H1 (cell line): Measurements from ENCODE around the gene KLK12. TPM values are rescaled to one million over a fixed set of nuclear protein-coding genes. Genes with fewer than 3 reads are reported as not detected.

Experiments used
- CTCF ChIA-PET: fragments of 300-600 bp; sonication (Branson Sonifier 250); formaldehyde crosslinking; loops from one replicate; lab custom pipeline; 2021; ENCODE audit not compliant: partially characterized antibody; lab: Charles Lee
- POLR2A ChIA-PET: fragments of 300-600 bp; sonication (Branson Sonifier 250); formaldehyde crosslinking; loops from one replicate; lab custom pipeline; 2021; ENCODE audit warnings: inconsistent platforms; ENCODE audit not compliant: partially characterized antibody; lab: Charles Lee
- DNase-seq, 2 experiments: peaks; one replicate each; pipeline versions ENCODE4 v3.0.0 to v3.0.0-alpha.2; 2010 to 2022; ENCODE audit warnings: low spot score in 2 of 2, low read depth in 1 of 2, mixed read lengths in 1 of 2
- FAIRE-seq: peaks from 2 replicates; lab custom pipeline; 2011; peaks lifted over from hg19 to GRCh38; lab: Jason Lieb, UNC
- H2AFZ ChIP-seq: 2 replicates; pipeline ENCODE4 v1.8.1; 2012; ENCODE audit warnings: low read length, inconsistent platforms
- H2AK5ac ChIP-seq: 2 replicates; pipeline ENCODE4 v1.6.1; 2013; ENCODE audit warnings: low read depth, low read length
- H2BK120ac ChIP-seq: replicated peaks from 2 replicates; pipeline ENCODE3; 2013; ENCODE audit warnings: low read depth, low read length, inconsistent platforms
- H2BK12ac ChIP-seq: 2 replicates; pipeline ENCODE4 v1.6.1; 2013; ENCODE audit warnings: low read depth, low read length
- H2BK15ac ChIP-seq: 2 replicates; pipeline ENCODE4 v1.6.1; 2013; ENCODE audit warnings: low read length
- H2BK20ac ChIP-seq: 2 replicates; pipeline ENCODE4 v1.6.1; 2013; ENCODE audit warnings: low read length
- H2BK5ac ChIP-seq: 2 replicates; pipeline ENCODE4 v1.6.1; 2013; ENCODE audit warnings: low read depth, low read length
- H3K14ac ChIP-seq: 2 replicates; pipeline ENCODE4 v1.6.1; 2013; ENCODE audit warnings: inconsistent platforms; ENCODE audit not compliant: insufficient read length
- H3K18ac ChIP-seq: 2 replicates; pipeline ENCODE4 v1.6.1; 2013; ENCODE audit warnings: low read length; ENCODE audit errors: extremely low read depth
- H3K23ac ChIP-seq: 2 replicates; pipeline ENCODE4 v1.6.1; 2013; ENCODE audit warnings: inconsistent platforms; ENCODE audit not compliant: insufficient read length
- H3K23me2 ChIP-seq: 2 replicates; pipeline ENCODE4 v1.6.1; 2013; ENCODE audit warnings: low read depth, low read length
- H3K27ac ChIP-seq: 2 replicates; pipeline ENCODE4 v1.6.1; 2011; ENCODE audit warnings: low read depth, low read length, inconsistent platforms
- H3K27me3 ChIP-seq, 4 experiments: replicated peaks in 1 of 4; 1 replicate in 1 of 4; 2 replicates in 3 of 4; pipeline versions ENCODE4 v1.6.1 to v1.8.1; 2011 to 2013; ENCODE audit warnings: low read length in 3 of 4, mild to moderate bottlenecking in 3 of 4, inconsistent platforms in 2 of 4, mixed read lengths in 2 of 4, moderate library complexity in 1 of 4; ENCODE audit not compliant: control insufficient read depth in 3 of 4, insufficient read depth in 3 of 4; ENCODE audit errors: extremely low read depth in 1 of 4
- H3K36me3 ChIP-seq, 4 experiments: 2 replicates each; pipeline versions ENCODE4 v1.6.1 to v1.8.1; 2011 to 2013; ENCODE audit warnings: mild to moderate bottlenecking in 4 of 4, low read length in 3 of 4, moderate library complexity in 2 of 4, control low read depth in 1 of 4, inconsistent platforms in 1 of 4; ENCODE audit not compliant: insufficient read depth in 4 of 4, control insufficient read depth in 2 of 4
- H3K4ac ChIP-seq: replicated peaks from 2 replicates; pipeline ENCODE3; 2013; ENCODE audit warnings: low read length, low read depth, mixed read lengths, inconsistent platforms; ENCODE audit not compliant: insufficient read length
- H3K4me1 ChIP-seq, 4 experiments: replicated peaks in 1 of 4; 1 replicate in 1 of 4; 2 replicates in 3 of 4; pipeline versions ENCODE4 v1.6.1 to v1.8.1; 2011 to 2013; ENCODE audit warnings: low read length in 3 of 4, inconsistent platforms in 2 of 4, mixed read lengths in 1 of 4; ENCODE audit not compliant: insufficient read depth in 4 of 4, control insufficient read depth in 3 of 4
- H3K4me2 ChIP-seq, 2 experiments: 2 replicates each; pipeline versions ENCODE4 v1.6.1 to v1.8.1; 2011 to 2013; ENCODE audit warnings: low read depth in 2 of 2, low read length in 2 of 2, control low read depth in 1 of 2, inconsistent platforms in 1 of 2, mild to moderate bottlenecking in 1 of 2; ENCODE audit not compliant: insufficient read depth in 1 of 2
- H3K4me3 ChIP-seq, 4 experiments: fragments of 200-600, 300-600 bp in 1 of 4; sonication (generic), shearing (Covaris generic), sonication (Bioruptor Twin) in 1 of 4; 2 replicates each; pipeline versions ENCODE4 v1.5.1 to v1.8.1; 2011 to 2016; ENCODE audit warnings: low read length in 4 of 4, low read depth in 3 of 4, control low read depth in 2 of 4, inconsistent platforms in 2 of 4, mild to moderate bottlenecking in 2 of 4, mixed read lengths in 1 of 4, moderate library complexity in 1 of 4; ENCODE audit not compliant: insufficient read depth in 2 of 4; ENCODE audit errors: extremely low read depth in 1 of 4
- H3K56ac ChIP-seq: replicated peaks from 2 replicates; pipeline ENCODE3; 2013; ENCODE audit warnings: low read depth, mild to moderate bottlenecking, mixed read lengths, low read length, inconsistent platforms; ENCODE audit not compliant: insufficient read length
- H3K79me1 ChIP-seq: 2 replicates; pipeline ENCODE4 v1.6.1; 2013; ENCODE audit warnings: low read depth, low read length, control low read depth
- H3K79me2 ChIP-seq, 2 experiments: 2 replicates each; pipeline versions ENCODE4 v1.6.1 to v1.8.1; 2012 to 2013; ENCODE audit warnings: low read length in 2 of 2, mild to moderate bottlenecking in 2 of 2, inconsistent platforms in 1 of 2; ENCODE audit not compliant: insufficient read depth in 2 of 2, control insufficient read depth in 1 of 2
- H3K9ac ChIP-seq, 4 experiments: replicated peaks in 1 of 4; 1 replicate in 1 of 4; 2 replicates in 3 of 4; pipeline versions ENCODE4 v1.6.1 to v1.8.1; 2011 to 2013; ENCODE audit warnings: low read depth in 3 of 4, low read length in 3 of 4, control low read depth in 2 of 4, mild to moderate bottlenecking in 2 of 4, moderate library complexity in 2 of 4, inconsistent platforms in 1 of 4; ENCODE audit errors: extremely low read depth in 1 of 4
- H3K9me3 ChIP-seq, 2 experiments: 2 replicates each; pipeline versions ENCODE4 v1.6.1 to v1.8.1; 2012 to 2013; ENCODE audit warnings: mild to moderate bottlenecking in 2 of 2, moderate library complexity in 2 of 2, control low read depth in 1 of 2, inconsistent platforms in 1 of 2, low read depth in 1 of 2, low read length in 1 of 2, mixed read lengths in 1 of 2; ENCODE audit not compliant: insufficient read depth in 2 of 2
- H4K20me1 ChIP-seq, 2 experiments: replicated peaks in 1 of 2; 2 replicates each; pipeline versions ENCODE3 to v1.8.1; 2011 to 2013; ENCODE audit warnings: inconsistent platforms in 2 of 2, low read length in 2 of 2, mild to moderate bottlenecking in 1 of 2; ENCODE audit not compliant: insufficient read depth in 2 of 2, control insufficient read depth in 1 of 2
- H4K5ac ChIP-seq: 2 replicates; pipeline ENCODE4 v1.6.1; 2013; ENCODE audit warnings: low read length, low read depth, mixed read lengths, inconsistent platforms; ENCODE audit not compliant: insufficient read length
- H4K8ac ChIP-seq: 2 replicates; pipeline ENCODE4 v1.8.0; 2013; ENCODE audit warnings: mild to moderate bottlenecking, moderate library complexity, low read length, inconsistent platforms; ENCODE audit not compliant: insufficient read depth; ENCODE audit errors: extremely low read depth
- H4K91ac ChIP-seq: replicated peaks from 2 replicates; pipeline ENCODE3; 2013; ENCODE audit warnings: low read length, mixed read lengths, inconsistent platforms; ENCODE audit not compliant: insufficient read length
- ATF2 ChIP-seq: IDR thresholded peaks from 2 replicates; pipeline ENCODE4 v1.6.1; 2012; ENCODE audit warnings: low read length, inconsistent platforms
- BACH1 ChIP-seq: IDR thresholded peaks from 2 replicates; pipeline ENCODE4 v1.6.1; 2012; ENCODE audit warnings: low read length, improper control_type of control experiment
- CBX8 ChIP-seq: fragments of 300-800, 300-1000 bp; sonication (generic); IDR thresholded peaks from 2 replicates; pipeline ENCODE4 v1.7.1; 2016; ENCODE audit warnings: low read depth, low read length, borderline replicate concordance
- CHD1 ChIP-seq: IDR thresholded peaks from 2 replicates; pipeline ENCODE4 v1.6.1; 2012; ENCODE audit warnings: low read depth, low read length, improper control_type of control experiment
- E2F6 ChIP-seq: IDR thresholded peaks from 2 replicates; pipeline ENCODE4 v1.6.1; 2012; ENCODE audit warnings: inconsistent platforms
- JUN ChIP-seq: IDR thresholded peaks from 2 replicates; pipeline ENCODE4 v1.6.1; 2011; ENCODE audit warnings: low read depth, mild to moderate bottlenecking, improper control_type of control experiment, low read length
- NANOG ChIP-seq: IDR thresholded peaks from 2 replicates; pipeline ENCODE4 v1.6.1; 2011; ENCODE audit warnings: low read length, low read depth, mild to moderate bottlenecking, inconsistent platforms; ENCODE audit not compliant: insufficient read depth, poor library complexity, severe bottlenecking
- TAF7 ChIP-seq: optimal IDR thresholded peaks from 2 replicates; pipeline ENCODE3; 2011; ENCODE audit warnings: low read depth, mild to moderate bottlenecking, inconsistent platforms, low read length, moderate library complexity, borderline replicate concordance
- YY1 ChIP-seq: IDR thresholded peaks from 2 replicates; pipeline ENCODE4 v1.6.1; 2011; ENCODE audit warnings: low read depth, mild to moderate bottlenecking, low read length
- ZNF274 ChIP-seq: IDR thresholded peaks from 2 replicates; pipeline ENCODE4 v1.7.0; 2012; ENCODE audit warnings: low read length, borderline replicate concordance; ENCODE audit errors: extremely low read depth
- WGBS, 2 experiments: shearing (Covaris generic) in 1 of 2; methylation state at CpG; one replicate each; pipeline versions ENCODE4 v1.1.6 to v1.1.7; 2013 to 2015; ENCODE audit warnings: low lambda C conversion rate in 2 of 2, mixed read lengths in 2 of 2, inconsistent platforms in 1 of 2, low coverage in 1 of 2, missing lambda C conversion rate in 1 of 2; ENCODE audit not compliant: insufficient replicate concordance in 2 of 2, insufficient coverage in 1 of 2, insufficient read length in 1 of 2; ENCODE audit errors: extremely low coverage in 1 of 2, missing lambda C conversion rate in 1 of 2; 5-methylcytosine and 5-hydroxymethylcytosine counted together
- polyA plus RNA-seq, 7 experiments: library from polyadenylated mRNA; depleted of rRNA in 3 of 7; stranded (reverse) in 5 of 7; unstranded in 2 of 7; fragments of >200 nt in 5 of 7; fragments of 200-250 nt in 2 of 7; gene quantifications; 1 replicate in 5 of 7; 2 replicates in 1 of 7; 4 replicates in 1 of 7; pipeline versions ENCODE4 v1.2.1 to v1.2.3, GENCODE V29; 2011 to 2013; ENCODE audit warnings: missing spikeins in 2 of 7, mixed read lengths in 2 of 7
- total RNA-seq: library from RNA; stranded (reverse); fragmentation: NEBNext Ultra II Directional; extraction: Animal tissue kit (Norgen Biotek cat#: 25700); gene quantifications from 2 replicates; pipeline ENCODE4 v1.2.1, GENCODE V29; 2021

KLK12 gene
- total and polyA plus RNA-seq, 2 of the 8 experiments (the other 6 are each of a cell fraction or from before 2014, with no cell fraction given) = 0.24 TPM; not detected in 1

GRCh38 chr19:51070334-51071094, 35.7 kb upstream of the KLK12 start:
- Histone ChIP-seq H4K5ac (no peak overlapping the region), H2BK5ac (no peak overlapping the region), H3K23me2 (peaks cover 3% of the 10 kb centered on the region; the same call in 1 of the 2 replicates), H3K79me2 (no peaks in the 10 kb centered on the region), H2BK20ac (no peak overlapping the region), H3K9me3 (peaks cover 0 to 3% of the 10 kb centered on the region in 2 experiments; a peak in 1 of 4 replicates), H3K79me1 (no peaks in the 10 kb centered on the region), H4K91ac (no peak overlapping the region), H3K14ac (no peak overlapping the region), H3K9ac (no peak overlapping the region), H3K4ac (no peak overlapping the region), H3K56ac (no peak overlapping the region), H4K20me1 (no peaks in the 10 kb centered on the region), H3K4me3 (no peak overlapping the region), H2BK120ac (no peak overlapping the region), H4K8ac (no peak overlapping the region), H3K27me3 (no peaks in the 10 kb centered on the region; a peak in 1 of 7 replicates), H3K4me1 (peaks cover 0 to 6% (median 1%) of the 10 kb centered on the region in 4 experiments; a peak in 3 of 7 replicates), H3K27ac (no peak overlapping the region), H3K36me3 (no peaks in the 10 kb centered on the region), H2BK12ac (no peak overlapping the region), H2BK15ac (no peak overlapping the region), H3K4me2 (no peak overlapping the region), H2AK5ac (no peak overlapping the region), H2AFZ (no peak overlapping the region), H3K23ac (no peak overlapping the region), H3K18ac (no peak overlapping the region)
- no peak for FAIRE-seq
- WGBS, 2 experiments = 85% methylated on average over 5 of the region's 5 CpGs; no CpG with 5 or more reads in 1 of the 2 experiments
- no peak for DNase-seq
- ChIA-PET CTCF (no interaction called here), POLR2A (no interaction called here)
- TF ChIP-seq CHD1 (no peak), CBX8 (no peak), BACH1 (no peak), YY1 (no peak), ZNF274 (no peak), TAF7 (no peak), JUN (no peak), ATF2 (no peak), NANOG (no peak), E2F6 (no peak)
